HFF-Myc (cell line): Measurements from ENCODE around the gene C1QL1.

Source experiments
- DNase-seq: peaks from one replicate; pipeline ENCODE4 v3.0.0-alpha.2; 2011; ENCODE audit warnings: low read depth; ENCODE audit errors: extremely low read depth
- H3K4me3 ChIP-seq: replicated peaks from 2 replicates; pipeline ENCODE4 v1.5.1; 2011; ENCODE audit warnings: low read depth, mild to moderate bottlenecking, control low read depth, low read length
- TF ChIP-seq, protein P1 (sequence below): IDR thresholded peaks from 2 replicates; pipeline ENCODE4 v1.5.1; 2012; ENCODE audit warnings: mild to moderate bottlenecking, low read depth, low read length, control low read depth; ENCODE audit errors: missing control alignments

Gene C1QL1

DNA sequence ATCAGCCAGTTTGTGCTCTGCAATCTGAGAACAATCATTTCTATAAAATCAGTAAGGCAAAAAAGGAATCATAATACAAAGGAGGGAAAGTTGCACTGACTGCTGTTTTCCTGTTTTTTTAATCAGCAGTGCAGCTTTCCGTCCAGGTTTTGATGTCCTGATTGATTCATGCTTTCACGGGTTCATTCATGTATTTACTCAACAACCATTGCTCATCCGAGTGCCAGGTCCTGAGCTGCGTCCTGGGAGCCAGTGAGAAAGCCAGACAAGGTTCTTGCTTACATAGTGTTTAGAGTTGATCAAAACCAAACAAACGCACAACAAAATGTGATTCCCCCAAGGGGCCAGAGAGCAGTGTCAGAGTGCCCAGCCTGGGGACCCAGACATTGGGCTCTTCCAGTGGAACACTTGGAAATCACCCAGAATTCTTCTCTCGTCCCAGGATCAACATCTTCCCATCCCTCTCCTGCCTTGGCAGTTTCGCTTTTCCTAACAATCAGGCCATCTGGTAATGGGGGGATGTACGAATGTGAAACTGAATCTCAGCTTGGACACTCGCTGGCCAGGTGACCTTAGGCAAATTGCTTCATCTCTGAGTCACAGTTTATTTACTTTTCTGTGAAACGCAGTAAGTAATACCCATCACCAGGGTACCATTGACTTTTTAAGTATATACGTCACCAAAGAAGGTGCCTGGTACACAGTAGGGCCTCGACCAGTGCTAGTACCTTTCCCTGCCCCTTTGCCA lies 13.3 kb upstream of the C1QL1 start:
- TF ChIP-seq, protein P1, sequence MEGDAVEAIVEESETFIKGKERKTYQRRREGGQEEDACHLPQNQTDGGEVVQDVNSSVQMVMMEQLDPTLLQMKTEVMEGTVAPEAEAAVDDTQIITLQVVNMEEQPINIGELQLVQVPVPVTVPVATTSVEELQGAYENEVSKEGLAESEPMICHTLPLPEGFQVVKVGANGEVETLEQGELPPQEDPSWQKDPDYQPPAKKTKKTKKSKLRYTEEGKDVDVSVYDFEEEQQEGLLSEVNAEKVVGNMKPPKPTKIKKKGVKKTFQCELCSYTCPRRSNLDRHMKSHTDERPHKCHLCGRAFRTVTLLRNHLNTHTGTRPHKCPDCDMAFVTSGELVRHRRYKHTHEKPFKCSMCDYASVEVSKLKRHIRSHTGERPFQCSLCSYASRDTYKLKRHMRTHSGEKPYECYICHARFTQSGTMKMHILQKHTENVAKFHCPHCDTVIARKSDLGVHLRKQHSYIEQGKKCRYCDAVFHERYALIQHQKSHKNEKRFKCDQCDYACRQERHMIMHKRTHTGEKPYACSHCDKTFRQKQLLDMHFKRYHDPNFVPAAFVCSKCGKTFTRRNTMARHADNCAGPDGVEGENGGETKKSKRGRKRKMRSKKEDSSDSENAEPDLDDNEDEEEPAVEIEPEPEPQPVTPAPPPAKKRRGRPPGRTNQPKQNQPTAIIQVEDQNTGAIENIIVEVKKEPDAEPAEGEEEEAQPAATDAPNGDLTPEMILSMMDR, result no peak
- H3K4me3 ChIP-seq, result no peak overlapping the region
- DNase-seq, result peak; percentile 21

GRCh38 chr17:44979426-44979995 lies 11.4 kb upstream of the C1QL1 start:
- H3K4me3 ChIP-seq, result no peak overlapping the region
- no peak for DNase-seq
- TF ChIP-seq, protein P1, result no peak

DNA sequence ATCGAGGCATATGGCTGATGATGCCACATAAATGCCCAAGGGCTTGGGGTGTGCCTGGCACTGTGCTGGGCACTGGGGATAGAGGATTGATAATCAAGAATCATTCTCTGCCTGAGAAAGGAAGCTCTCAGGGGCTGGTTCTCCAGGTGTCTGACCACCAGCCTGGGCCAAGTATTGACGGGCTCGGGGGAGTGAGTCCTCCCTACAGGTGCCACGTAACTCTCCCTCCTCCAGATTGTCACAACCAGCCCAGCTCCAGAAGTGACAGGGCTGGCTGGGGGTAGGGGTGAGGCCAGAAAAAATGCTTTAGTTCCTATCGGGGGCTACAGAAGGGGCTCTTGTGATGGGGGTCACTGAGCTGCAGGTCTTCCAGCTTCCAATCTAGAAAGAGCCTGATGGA lies 10.7 kb upstream of the C1QL1 start:
- no peak overlapping the region for H3K4me3 ChIP-seq
- DNase-seq, result no peak
- TF ChIP-seq, protein P1, result no peak

- no peak for DNase-seq
- H3K4me3 ChIP-seq, result no peak overlapping the region
- TF ChIP-seq, protein P1, result no peak
Observed at GRCh38 chr17:44977814-44978550, 9.9 kb upstream of the C1QL1 start.

DNA sequence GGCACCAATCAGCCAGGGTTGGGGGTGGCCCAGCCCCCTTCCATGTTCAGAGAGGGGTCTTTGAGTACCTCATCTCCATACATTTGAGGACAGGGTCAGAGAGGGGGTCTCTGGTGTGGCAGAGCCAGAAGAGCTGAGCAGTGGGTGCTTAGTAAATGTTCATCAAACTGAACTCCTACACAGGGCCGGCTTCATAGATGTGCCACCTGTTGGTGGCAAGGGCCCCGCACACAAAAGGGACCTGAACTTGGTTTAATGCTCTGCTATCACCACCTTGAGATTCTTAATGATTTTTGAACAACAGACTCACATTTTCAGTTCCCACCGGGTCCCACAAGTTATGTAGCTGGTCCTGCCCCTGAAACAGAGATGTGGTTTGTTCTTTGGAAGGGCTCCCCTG lies 9.0 kb upstream of the C1QL1 start:
- TF ChIP-seq, protein P1, result no peak
- DNase-seq, result no peak
- H3K4me3 ChIP-seq, result no peak overlapping the region

GRCh38 chr17:44976206-44976605 lies 8.1 kb upstream of the C1QL1 start:
- no peak for DNase-seq
- TF ChIP-seq, protein P1, result no peak
- no peak overlapping the region for H3K4me3 ChIP-seq
